Measurements from ENCODE around the gene CLDN1. TPM values are rescaled to one million over a fixed set of nuclear protein-coding genes. Genes with fewer than 3 reads are reported as not detected.
A peak's percentile ranks its signal among the peaks of the same experiment; 100 is the strongest.

CLDN1 gene, protein sequence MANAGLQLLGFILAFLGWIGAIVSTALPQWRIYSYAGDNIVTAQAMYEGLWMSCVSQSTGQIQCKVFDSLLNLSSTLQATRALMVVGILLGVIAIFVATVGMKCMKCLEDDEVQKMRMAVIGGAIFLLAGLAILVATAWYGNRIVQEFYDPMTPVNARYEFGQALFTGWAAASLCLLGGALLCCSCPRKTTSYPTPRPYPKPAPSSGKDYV
- total RNA-seq: 18.1 and 63.1 TPM in 2 replicates

DNA sequence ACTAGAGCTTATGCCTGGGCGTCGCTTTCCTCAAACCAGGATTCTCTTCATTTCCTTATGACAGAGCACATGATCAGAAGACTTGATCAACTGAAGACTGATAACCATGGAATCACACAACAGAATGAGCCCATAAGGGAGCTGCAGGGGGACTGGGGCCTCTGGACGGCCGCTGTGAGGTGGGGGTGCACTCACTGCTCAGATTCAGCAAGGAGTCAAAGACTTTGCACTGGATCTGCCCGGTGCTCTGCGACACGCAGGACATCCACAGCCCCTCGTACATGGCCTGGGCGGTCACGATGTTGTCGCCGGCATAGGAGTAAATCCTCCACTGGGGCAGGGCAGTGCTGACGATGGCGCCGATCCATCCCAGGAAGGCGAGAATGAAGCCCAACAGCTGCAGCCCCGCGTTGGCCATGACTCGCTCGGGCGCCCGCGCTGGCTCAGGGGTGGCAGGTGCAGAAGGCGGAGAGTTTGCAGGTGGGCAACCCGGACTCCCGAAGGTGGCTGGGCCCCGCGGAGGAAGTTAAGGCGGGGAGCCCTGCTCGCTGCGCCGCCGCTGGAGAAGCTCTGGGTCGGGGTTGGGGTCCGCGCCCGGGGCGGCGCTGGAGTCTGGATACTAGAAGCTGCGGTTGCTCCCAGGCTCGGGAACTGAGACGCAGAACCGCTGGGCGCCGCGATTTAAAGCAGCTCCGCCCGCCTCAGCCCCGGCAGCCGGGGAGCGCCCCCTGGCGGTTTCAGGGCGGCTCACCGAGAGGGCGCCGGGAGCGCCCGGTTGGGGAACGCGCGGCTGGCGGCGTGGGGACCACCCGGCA, at the start of gene CLDN1:
Gene CLDN1 (minus strand): TSS at position 658 of the 815 bp plus-strand sequence. CDS start 240 bp downstream, at position 418.
- no peak for DNase-seq (ENCODE audit: extremely low read depth, low read depth, low spot score)

GRCh38 chr3:190371152-190371551, 48.9 kb upstream of the CLDN1 start:
- no peak for DNase-seq (ENCODE audit: extremely low read depth, low read depth, low spot score)

DNA sequence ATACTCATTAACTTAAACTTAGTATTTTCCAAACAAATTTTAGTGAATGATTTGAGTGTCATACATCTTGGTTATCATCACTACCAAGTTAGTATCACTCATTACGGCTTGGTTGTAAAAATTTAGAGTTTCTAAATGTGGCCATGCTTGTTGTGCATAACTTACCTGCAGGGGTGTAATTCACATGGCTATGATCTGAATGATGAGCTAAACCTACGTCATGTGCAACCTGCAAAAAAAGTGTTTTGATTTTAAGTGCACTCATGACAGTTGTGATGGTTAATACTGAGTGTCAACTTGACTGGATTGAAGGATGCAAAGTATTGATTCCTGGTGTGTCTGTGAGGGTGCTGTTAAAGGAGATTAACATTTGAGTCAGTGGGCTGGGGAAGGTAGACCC, 48.1 kb upstream of the CLDN1 start:
- no peak for DNase-seq (ENCODE audit: extremely low read depth, low read depth, low spot score)

- no peak for DNase-seq (ENCODE audit: extremely low read depth, low read depth, low spot score)
Measured at GRCh38 chr3:190369668-190370295, 47.5 kb upstream of the CLDN1 start.

DNA sequence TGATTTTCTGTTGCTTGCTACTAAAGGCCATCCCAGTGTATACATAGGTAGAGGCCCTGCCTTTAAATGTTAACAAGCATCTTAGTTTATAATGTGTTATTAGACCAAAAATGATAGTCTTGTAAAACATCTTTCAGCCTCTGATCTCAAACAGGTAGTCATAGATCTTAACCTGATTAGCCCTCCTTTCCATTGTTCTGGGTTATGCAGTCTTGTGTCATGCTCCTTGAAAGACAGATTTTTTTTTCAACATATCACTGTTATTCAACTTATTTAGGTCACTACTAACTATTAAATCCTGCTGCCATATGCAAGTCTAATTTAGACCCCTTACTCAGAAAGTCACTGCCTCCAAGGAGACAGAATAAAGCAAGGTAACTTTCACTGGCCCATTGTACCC, 46.6 kb upstream of the CLDN1 start:
- no peak for DNase-seq (ENCODE audit: extremely low read depth, low read depth, low spot score)

DNA sequence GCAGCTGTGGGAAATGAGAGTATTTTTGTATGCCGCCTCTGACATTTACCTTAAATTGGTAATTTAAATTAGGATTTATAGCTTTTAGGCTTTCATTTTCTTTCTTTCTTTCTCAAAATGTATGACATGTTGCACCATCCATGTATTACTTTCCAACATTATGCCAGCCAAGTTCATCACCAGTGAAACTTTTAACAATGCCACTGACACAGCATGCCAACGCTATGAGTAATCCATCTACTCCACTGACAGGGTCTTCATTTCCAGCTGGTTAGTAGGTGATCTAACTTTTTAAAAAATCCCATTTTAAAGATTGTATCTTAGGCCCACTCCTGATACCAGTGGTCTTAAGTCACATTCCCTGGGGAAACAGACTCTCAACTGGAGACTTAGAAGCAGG, 43.9 kb upstream of the CLDN1 start:
- DNase-seq (ENCODE audit: extremely low read depth, low read depth, low spot score): no peak

GRCh38 chr3:190362258-190362657, 40.0 kb upstream of the CLDN1 start:
- DNase-seq (ENCODE audit: extremely low read depth, low read depth, low spot score): no peak

GRCh38 chr3:190361791-190362190, 39.5 kb upstream of the CLDN1 start:
- DNase-seq (ENCODE audit: extremely low read depth, low read depth, low spot score): no peak

DNA sequence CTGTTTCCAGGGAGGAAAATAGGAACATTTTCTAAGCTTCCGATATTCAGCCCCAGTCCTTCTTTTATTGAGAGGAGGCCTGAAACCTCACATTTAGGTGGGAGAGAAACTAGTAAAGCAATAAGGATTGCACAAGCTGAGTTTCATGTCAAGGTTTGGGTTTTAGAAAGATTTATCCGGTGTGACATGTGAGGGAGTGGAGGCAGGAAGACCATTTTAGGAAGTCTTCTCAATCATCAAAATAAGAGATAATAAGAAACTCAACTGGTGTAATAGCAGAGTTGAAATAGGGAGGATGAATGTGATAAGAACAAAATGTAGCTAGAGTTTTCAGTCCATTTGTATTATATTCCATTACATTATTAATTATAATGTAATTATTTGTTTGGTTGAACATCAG, 38.0 kb upstream of the CLDN1 start:
- no peak for DNase-seq (ENCODE audit: extremely low read depth, low read depth, low spot score)

- DNase-seq (ENCODE audit: extremely low read depth, low read depth, low spot score): no peak
Measured at GRCh38 chr3:190359813-190360212, 37.6 kb upstream of the CLDN1 start.

GRCh38 chr3:190357468-190357867, 35.2 kb upstream of the CLDN1 start:
- DNase-seq (ENCODE audit: extremely low read depth, low read depth, low spot score): no peak

GRCh38 chr3:190356246-190356645, 34.0 kb upstream of the CLDN1 start:
- DNase-seq (ENCODE audit: extremely low read depth, low read depth, low spot score): no peak

GRCh38 chr3:190352861-190353457, 30.7 kb upstream of the CLDN1 start:
- DNase-seq (ENCODE audit: extremely low read depth, low read depth, low spot score): no peak

DNA sequence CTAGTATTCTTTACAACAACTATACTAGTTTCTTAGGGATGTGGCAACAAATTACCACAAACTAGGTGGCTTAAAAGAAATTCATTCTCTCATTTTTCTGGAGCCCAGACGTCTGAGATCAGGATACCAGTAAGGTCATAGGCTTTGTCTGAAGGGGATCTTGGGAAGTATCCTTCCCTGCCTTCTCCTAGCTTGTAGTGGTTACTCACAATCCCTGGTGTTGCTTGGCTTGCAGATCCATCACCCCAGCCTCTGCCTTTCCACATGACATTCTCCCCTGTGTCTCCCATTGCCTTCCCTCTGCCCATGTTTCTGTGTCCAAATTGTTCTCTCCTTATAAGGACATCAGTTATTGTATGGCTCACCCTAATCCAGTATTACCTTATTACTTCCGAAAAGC, 24.3 kb upstream of the CLDN1 start:
- DNase-seq (ENCODE audit: extremely low read depth, low read depth, low spot score): no peak

DNA sequence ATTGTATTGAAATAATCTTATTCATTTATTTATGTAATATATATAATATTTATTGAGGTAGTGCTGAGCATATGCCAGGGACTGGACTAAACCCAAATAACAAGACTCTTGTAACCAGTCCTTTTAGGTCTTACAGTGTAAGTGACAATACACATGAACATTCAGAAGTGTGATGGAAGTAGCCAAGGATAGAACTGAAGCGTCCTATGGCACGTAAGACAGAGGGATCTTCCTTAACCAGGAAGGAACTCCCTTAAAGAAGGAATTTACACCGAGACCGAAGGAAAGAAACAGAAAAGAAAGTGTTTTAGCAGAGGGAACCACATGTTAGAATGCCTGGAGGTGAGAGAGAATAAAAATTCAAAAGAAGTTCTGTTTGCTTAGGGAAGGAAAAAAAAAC, 23.6 kb upstream of the CLDN1 start:
- no peak for DNase-seq (ENCODE audit: extremely low read depth, low read depth, low spot score)

GRCh38 chr3:190345027-190345821, 23.0 kb upstream of the CLDN1 start:
- peak; percentile 69 for DNase-seq (ENCODE audit: extremely low read depth, low read depth, low spot score)

- no peak for DNase-seq (ENCODE audit: extremely low read depth, low read depth, low spot score)
Measured at GRCh38 chr3:190340071-190340470, 17.8 kb upstream of the CLDN1 start.

DNA sequence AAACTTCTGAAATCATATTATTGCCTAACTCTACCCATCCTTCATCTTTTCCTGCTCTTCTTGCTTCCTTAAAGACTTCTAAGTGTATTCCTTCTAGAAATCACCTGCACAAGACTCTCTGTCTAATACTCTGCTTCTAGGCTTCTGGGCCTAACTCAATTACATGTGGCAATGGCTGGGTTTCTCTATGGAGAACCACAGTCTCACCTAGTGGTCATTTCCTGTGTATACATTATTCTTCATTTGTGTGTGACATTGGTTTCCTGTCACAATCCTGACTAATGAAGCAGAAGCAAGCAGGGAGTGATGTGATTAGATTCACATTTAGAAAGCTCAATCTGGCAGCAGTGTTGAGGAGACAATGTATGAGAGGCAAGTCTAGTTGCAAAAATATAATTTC, 16.9 kb upstream of the CLDN1 start:
- no peak for DNase-seq (ENCODE audit: extremely low read depth, low read depth, low spot score)

- DNase-seq (ENCODE audit: extremely low read depth, low read depth, low spot score): no peak
Measured at GRCh38 chr3:190338717-190339116, 16.5 kb upstream of the CLDN1 start.

- no peak for DNase-seq (ENCODE audit: extremely low read depth, low read depth, low spot score)
Measured at GRCh38 chr3:190337301-190337700, 15.1 kb upstream of the CLDN1 start.

Measured in glomerular endothelial cell (primary cell).